NT2/D1 (cell line): Measurements from ENCODE around the gene DOK6.

Source experiments
- SUZ12 ChIP-seq: IDR thresholded peaks from 2 replicates; pipeline ENCODE4 v1.6.1; 2011; ENCODE audit not compliant: insufficient read length, insufficient read depth; ENCODE audit errors: extremely low read depth
- YY1 ChIP-seq: IDR thresholded peaks from 2 replicates; pipeline ENCODE4 v1.6.1; 2011; ENCODE audit not compliant: insufficient read length, insufficient read depth
- ZNF274 ChIP-seq: IDR thresholded peaks from 2 replicates; pipeline ENCODE4 v1.6.1; 2011; ENCODE audit warnings: mild to moderate bottlenecking, low read depth, low read length

DNA sequence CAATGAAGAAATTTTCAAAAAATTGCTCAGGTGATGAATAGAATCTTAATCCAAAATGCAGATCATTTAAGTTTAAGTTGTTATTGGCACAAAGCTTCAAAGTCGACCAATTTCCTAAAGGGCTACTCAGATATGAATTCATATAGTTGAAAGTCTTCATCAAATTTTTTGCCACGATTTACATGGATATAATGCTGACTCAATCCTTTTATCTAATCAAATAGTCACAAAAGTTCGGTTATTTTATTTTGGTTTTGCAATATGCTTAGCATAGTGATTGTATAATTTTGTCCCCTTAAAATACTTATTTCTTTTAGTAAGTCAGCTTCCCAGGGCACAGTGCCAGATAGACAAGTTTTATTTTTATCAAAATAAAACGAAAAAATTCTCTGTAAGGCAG, 319.7 kb downstream of the DOK6 start:
- TF ChIP-seq YY1 (no peak), ZNF274 (no peak), SUZ12 (no peak)
